ENCODE results near the gene GPR146. TPM values are rescaled to one million over a fixed set of nuclear protein-coding genes. Genes with fewer than 3 reads are reported as not detected.
A peak's percentile ranks its signal among the peaks of the same experiment; 100 is the strongest.

GPR146 gene
- total and polyA plus RNA-seq, 2 of the 13 experiments (the other 11 are each of a cell fraction or from before 2014, with no cell fraction given), result 2.0 to 15.9 TPM

DNA sequence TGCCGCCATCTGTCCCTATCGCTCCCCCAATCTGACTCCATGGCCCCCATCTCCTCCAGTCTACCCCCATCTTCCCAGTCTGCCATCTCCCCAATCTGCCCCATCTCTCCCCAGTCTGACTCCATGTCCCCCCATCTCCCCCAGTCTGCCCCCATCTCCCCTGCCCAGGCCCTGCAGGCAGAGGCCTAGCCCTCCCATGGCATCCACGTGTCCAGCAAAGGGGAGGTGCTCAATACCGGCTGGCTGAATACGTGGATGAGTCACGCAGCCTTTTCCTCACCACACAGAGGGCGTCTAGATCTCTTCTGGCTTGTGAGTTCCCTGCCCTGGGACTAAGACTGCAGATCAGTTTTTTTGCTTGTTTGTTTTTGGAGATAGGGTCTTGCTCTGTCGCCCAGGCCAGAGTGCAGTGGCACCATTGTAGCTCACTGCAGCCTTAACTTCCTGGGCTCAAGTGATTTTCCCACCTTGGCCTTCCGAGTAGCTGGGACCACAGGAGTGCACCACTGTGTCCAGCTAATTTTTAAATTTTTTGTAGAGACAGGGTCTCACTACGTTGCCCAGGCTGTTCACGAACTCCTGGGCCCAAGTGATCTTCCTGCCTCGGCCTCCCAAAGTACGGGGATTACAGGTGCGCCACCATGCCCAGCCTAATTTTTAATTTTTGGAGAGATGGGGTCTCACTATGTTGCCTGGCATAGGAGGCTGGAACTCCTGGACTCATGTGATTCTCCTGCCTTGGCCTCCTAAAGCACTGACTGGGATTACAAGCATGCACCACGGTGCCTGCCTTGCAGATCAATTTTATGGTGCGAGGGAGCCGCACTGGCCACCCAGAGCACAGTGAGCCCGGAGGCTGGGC, 15.3 kb upstream of the GPR146 start (continued):
- TF ChIP-seq CHD4 (IDR thresholded peaks at IDR 0.05; ENCODE audit: borderline replicate concordance, low read length) (peak; percentile 33; the same call in 1 of the 2 replicates), MAF1 (CRISPR knock-in tag; IDR thresholded peaks at IDR 0.05; ENCODE audit: borderline replicate concordance) (no peak), TEAD2 (CRISPR knock-in tag; IDR thresholded peaks at IDR 0.05) (no peak), JUND (CRISPR knock-in tag; IDR thresholded peaks at IDR 0.05) (peak; percentile 85), ZNF335 (CRISPR knock-in tag; IDR thresholded peaks at IDR 0.05) (peak; percentile 94), ETV6 (CRISPR knock-in tag; conservative IDR thresholded peaks at IDR 0.05) (no peak), FOXA3 (CRISPR knock-in tag; IDR thresholded peaks at IDR 0.05) (peak; percentile 64), ZNF749 (CRISPR knock-in tag; IDR thresholded peaks at IDR 0.05; ENCODE audit: borderline replicate concordance) (no peak), ZFY (CRISPR knock-in tag; IDR thresholded peaks at IDR 0.05) (peak; percentile 51), SOX13 (IDR thresholded peaks at IDR 0.05) (no peak), SOX13 (CRISPR knock-in tag; conservative IDR thresholded peaks at IDR 0.05 in 1 of 2, IDR thresholded peaks at IDR 0.05 in 1 of 2) (peak in 1 of 2 experiments; percentile 13; a peak in 1 of 4 replicates), POLR2G (IDR thresholded peaks at IDR 0.05; ENCODE audit: low read depth, low read length) (peak; percentile 74), POLR2AphosphoS5 (IDR thresholded peaks at IDR 0.05; ENCODE audit: low read depth, low read length) (peak; percentile 68), ZNF44 (CRISPR knock-in tag; IDR thresholded peaks at IDR 0.05) (no peak), ZFX (CRISPR knock-in tag; IDR thresholded peaks at IDR 0.05; ENCODE audit: low read depth) (peak; percentile 95), FOXP1 (IDR thresholded peaks at IDR 0.05) (no peak), FOXP1 (CRISPR knock-in tag; IDR thresholded peaks at IDR 0.05) (peak; percentile 26; the same call in 1 of the 2 replicates), ZFP36 (IDR thresholded peaks at IDR 0.05; ENCODE audit: borderline replicate concordance, low read depth, low read length, partially characterized antibody) (no peak), KDM6A (CRISPR knock-in tag; IDR thresholded peaks at IDR 0.05; ENCODE audit: low read depth) (peak; percentile 19; the same call in 1 of the 2 replicates), CHD2 (IDR thresholded peaks at IDR 0.05; ENCODE audit: low read depth, low read length) (no peak)
- TF ChIP-seq, protein P1, sequence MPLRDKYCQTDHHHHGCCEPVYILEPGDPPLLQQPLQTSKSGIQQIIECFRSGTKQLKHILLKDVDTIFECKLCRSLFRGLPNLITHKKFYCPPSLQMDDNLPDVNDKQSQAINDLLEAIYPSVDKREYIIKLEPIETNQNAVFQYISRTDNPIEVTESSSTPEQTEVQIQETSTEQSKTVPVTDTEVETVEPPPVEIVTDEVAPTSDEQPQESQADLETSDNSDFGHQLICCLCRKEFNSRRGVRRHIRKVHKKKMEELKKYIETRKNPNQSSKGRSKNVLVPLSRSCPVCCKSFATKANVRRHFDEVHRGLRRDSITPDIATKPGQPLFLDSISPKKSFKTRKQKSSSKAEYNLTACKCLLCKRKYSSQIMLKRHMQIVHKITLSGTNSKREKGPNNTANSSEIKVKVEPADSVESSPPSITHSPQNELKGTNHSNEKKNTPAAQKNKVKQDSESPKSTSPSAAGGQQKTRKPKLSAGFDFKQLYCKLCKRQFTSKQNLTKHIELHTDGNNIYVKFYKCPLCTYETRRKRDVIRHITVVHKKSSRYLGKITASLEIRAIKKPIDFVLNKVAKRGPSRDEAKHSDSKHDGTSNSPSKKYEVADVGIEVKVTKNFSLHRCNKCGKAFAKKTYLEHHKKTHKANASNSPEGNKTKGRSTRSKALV (CRISPR knock-in tag; IDR thresholded peaks at IDR 0.05), result 0 out of 2 replicates have a peak, but pooled peaks have one; percentile 23
- TF ChIP-seq, protein P2, sequence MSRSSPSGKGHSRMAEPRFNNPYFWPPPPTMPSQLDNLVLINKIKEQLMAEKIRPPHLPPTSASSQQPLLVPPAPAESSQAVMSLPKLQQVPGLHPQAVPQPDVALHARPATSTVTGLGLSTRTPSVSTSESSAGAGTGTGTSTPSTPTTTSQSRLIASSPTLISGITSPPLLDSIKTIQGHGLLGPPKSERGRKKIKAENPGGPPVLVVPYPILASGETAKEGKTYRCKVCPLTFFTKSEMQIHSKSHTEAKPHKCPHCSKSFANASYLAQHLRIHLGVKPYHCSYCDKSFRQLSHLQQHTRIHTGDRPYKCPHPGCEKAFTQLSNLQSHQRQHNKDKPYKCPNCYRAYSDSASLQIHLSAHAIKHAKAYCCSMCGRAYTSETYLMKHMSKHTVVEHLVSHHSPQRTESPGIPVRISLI (CRISPR knock-in tag; IDR thresholded peaks at IDR 0.05; ENCODE audit: borderline replicate concordance), result peak; percentile 55; the same call in 1 of the 2 replicates
- TF ChIP-seq, protein P3, sequence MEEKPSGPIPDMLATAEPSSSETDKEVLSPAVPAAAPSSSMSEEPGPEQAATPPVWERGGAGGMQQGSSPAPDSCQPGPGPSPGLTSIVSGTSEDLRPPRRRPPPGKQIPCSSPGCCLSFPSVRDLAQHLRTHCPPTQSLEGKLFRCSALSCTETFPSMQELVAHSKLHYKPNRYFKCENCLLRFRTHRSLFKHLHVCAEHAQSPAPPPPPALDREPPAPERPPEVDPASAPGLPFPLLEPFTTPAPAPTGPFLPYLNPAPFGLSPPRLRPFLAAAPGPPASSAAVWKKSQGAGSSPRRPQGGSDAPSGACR (CRISPR knock-in tag; IDR thresholded peaks at IDR 0.05), result 0 out of 2 replicates have a peak, but pooled peaks have one; percentile 15

Data from HepG2 (cell line).